Activated CD4-positive, CD25-positive, alpha-beta regulatory T cell treated with anti-CD3 and anti-CD28 coated beads, Interleukin-2, amount 50 U/mL, for 72 hours (primary cell): Measurements from ENCODE around the gene FAM131B.
"Not testable (repeated sequence)": the region's sequence is repeated elsewhere in the genome, so short reads cannot be mapped to it uniquely, and the experiment has no call there.

ENCODE experiments used
- DNase-seq: peaks from one replicate; pipeline ENCODE4 v3.0.0; 2021

The FAM131B gene

GRCh38 chr7:143394777-143395176, 32.3 kb upstream of the FAM131B start:
- no peak for DNase-seq

DNA sequence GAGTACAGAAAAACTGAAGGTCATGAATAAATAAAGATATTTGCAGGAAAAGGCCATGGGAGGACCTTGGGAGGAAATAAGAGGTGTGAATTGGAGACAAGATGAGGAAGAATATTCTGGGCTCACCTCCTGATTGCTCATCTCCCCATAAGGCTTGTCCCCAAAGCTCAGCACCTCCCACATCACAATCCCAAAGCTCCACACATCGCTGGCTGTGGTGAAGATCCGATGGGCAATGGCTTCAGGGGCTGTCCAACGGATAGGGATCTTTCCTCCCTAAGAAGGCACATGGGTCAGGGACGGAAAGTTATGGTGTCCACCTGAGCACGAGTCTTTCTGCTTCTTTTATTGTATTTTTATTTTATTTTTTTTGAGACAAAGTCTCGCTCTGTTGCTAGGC, 31.6 kb upstream of the FAM131B start:
- no peak for DNase-seq

DNA sequence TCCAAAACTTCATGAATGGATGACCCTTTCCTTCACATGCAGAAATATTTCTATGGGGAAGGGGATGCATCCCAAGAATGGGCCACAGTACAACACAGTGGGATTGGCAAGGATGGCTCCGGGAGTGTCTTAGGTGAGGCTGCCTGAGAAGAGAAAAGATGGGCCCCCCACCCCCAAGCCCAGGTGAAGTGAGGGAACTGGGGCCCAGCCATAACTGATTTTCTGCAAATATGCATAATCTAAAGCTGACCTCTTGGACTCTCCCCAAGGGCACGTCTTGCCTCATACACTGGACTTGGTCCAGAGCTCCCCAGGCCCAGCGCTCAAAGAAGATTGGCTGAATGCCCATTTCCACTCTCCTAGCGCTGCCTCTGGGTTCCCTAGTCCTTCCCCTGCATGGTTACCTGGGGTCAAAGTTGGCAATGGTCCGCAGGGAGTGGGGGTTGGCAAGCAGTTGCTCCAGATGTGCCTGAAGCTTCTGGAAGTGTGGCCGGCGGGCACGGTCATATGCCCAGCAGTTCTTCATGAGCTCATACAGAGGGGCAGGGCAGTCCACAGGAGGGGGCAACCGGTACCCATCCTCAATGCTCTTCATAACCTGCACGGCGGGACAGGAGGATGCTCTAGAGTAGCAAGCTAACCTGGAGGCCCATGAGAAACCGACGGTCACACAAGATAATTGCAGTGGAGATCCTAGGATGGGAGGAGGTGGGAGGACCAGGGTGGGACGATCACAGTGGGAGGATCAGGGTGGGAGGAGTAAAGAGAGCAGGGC, 30.9 kb upstream of the FAM131B start:
- no peak for DNase-seq

GRCh38 chr7:143392875-143393266, 30.4 kb upstream of the FAM131B start:
- DNase-seq: no peak

DNA sequence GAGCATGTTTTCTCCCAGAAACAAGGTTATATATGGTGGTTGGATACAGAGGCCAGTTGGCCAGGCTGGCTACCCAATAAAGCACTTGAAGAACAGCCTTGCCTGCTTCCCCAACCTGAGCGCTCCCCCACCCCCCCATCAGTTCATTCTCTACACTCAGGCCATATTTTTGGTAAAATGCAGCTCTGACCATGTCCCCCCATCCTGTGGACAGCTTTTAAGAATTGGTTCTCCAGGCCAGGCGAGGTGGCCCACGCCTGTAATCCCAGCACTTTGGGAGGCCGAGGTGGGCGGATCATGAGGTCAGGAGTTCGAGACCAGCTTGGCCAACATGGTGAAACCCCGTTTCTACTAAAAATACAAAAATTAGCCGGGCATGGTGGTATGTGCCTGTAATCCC, 29.9 kb upstream of the FAM131B start:
- DNase-seq: not testable (repeated sequence)

- DNase-seq: no peak
Observed at GRCh38 chr7:143391462-143392404, 29.2 kb upstream of the FAM131B start.

DNA sequence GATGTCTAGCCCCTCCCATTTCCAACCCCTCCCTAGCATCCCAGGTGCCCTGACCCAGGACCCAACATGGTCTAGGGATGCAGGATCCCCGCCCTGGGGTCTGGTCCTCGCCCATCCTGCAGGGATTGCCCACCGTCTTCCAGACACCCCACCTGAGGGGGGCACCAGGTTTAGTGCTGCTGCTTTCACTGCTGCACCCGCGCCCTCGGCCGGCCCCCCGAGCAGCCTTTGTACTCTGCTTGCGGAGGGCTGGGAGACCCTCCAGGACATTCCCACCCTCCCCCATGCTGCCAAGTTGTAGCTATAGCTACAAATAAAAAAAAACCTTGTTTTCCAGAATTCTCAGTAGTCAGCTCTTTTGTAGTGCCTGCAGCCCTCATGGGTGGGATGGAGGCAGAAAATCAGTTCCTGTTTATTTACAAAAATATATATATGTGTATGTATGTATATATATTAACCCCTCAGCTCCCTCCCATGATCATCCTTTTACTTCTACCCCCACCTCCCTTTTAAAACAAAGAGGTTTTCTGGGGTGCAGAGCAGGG, 28.3 kb upstream of the FAM131B start:
- no peak for DNase-seq

DNA sequence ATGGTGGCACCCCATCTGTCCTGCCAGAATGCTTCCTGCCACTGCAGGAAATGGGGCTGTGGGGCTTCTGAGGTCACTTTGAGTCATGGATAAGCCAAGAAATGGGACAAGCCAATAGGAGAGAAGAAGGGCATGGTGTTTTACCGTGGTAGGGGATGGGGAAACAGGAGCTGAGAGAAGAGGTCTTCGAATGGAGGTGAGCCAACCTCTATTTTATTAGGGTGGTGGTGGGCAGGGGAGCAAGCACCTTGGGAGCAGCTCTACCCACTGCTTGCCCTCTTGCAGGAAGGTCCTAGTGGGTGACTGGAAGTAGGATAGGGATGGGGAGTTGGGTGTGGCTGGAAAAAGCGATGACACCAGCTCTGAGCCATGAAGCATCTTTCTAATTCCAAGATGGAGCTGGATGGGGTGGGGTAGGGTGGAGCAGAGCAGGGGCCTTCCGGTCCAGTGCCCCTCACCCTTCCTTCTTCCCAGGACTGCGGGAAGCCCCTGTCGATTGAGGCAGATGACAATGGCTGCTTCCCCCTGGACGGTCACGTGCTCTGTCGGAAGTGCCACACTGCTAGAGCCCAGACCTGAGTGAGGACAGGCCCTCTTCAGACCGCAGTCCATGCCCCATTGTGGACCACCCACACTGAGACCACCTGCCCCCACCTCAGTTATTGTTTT, 27.7 kb upstream of the FAM131B start:
- no peak for DNase-seq

DNA sequence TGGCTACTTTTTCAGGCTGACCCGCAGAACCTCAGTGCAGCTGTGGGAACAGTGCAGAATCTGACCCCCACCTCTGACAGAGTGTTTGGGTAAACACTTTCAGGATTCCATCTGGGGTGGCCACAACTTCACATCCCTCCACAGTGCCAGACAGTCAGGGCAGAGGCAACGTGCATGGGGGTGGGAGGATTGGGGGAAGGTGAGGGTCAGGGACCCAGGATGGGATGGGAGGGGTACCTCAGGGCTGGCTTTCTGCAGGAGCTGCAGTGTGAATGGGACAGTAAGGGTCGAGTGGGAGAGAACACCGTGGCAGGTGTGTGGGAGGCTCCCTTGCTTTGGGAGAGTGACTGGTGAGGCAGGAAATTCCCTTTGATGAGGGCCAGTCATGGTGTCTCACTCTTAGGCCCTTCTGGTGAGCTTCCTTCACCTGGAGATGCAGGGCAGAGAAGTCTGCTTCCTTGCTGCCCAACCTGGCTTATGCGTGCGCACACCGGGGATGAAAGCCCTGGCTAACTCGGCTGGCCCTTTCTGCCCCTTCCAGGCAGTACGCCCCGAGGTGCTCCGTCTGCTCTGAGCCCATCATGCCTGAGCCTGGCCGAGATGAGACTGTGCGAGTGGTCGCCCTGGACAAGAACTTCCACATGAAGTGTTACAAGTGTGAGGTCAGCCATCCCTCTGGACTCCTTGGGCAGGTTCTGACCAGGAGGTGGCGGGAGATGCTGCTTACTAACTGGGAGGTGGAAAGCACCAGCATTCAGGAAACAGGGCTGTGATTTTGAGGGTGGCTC, 27.0 kb upstream of the FAM131B start:
- no peak for DNase-seq

GRCh38 chr7:143388491-143389101, 26.1 kb upstream of the FAM131B start:
- no peak for DNase-seq

GRCh38 chr7:143388051-143388450, 25.5 kb upstream of the FAM131B start:
- no peak for DNase-seq

DNA sequence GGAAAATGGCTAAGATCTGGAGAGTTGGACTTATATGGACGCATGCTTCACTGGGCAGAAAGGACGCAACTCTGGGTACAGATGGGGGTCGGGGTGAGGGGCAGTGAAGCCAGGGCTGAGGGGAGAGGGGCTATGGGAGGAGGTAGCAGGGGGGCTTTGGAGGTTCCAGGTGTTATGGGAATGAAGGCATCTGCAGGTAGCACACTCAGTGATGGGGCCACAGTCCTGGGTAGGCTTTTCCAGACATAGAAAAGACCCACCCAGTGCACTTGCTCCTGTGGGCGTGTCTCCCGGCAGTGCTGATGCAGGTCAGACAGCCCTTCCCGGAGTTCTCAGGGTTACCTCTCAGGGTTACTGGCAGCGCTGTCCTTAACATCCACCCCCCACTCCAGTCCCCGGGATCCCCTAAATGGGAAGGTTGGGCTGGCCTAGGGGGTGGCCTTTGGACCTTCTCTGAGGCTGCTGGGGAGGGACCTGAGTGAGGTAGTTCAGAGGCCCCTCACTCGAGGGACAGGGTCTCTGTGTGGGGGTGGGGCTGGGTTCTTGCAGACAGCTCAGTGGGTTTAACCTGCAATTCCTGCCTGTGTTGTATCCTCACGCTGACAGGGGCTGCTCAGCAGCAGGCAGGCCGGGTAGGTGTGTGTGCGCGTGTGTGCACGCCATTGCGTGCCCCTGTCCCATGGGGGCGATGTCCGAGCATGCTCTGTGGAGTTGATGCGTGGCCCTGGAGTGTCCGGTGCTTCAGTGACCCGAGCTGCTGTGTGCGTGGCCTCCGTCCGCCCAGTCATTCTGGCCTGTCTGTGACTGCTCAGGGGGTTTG, 24.9 kb upstream of the FAM131B start:
- no peak for DNase-seq

GRCh38 chr7:143385891-143386781, 23.6 kb upstream of the FAM131B start:
- DNase-seq: no peak

DNA sequence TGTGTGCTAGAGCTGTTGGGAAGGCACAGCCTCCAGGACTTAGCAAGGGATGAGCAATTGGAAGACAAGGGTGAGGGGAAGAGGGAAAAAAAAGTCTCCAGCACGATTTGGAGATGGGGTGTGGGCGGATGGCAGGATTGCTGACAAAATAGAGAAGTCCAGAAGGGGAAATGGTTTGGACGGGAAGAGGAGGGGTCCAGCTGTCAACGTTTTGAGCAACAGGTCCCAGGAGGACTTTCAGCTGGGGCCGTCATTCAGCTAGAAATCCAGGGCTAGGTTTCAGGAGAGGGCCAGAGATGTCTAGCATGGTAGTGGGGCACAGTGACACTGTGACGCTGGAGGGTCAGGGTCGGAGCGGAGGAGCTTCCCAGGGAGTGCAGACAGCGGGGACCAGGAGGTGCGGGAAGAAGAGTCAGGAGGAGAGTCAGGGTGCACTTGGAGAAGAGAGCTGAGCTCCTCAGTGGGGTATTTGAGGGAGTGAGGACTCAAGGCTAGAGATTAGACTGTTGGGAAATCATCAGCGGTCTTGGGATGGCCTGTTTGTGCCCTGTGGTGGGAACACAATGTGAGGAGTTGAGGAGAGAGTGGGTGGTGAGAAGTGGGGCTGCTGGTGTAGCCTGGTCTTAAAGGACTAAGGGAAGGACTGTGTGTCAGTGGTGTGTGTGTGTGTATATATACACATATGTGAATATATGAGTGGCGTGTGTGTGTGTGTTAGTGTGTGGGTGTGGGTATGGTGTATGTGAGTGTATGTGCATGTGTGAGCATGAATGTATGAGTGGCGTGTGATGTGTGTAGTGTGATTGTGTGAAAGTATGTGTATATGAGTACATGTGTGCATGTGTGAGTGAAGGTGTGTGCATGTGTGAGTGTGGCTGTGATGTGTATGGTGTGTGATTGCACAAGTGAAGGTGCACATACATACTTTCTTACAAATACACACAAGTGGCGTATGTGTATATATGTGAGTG, 22.4 kb upstream of the FAM131B start:
- no peak for DNase-seq

- no peak for DNase-seq
Observed at GRCh38 chr7:143384148-143384547, 21.6 kb upstream of the FAM131B start.

- no peak for DNase-seq
Observed at GRCh38 chr7:143383642-143383957, 21.1 kb upstream of the FAM131B start.

DNA sequence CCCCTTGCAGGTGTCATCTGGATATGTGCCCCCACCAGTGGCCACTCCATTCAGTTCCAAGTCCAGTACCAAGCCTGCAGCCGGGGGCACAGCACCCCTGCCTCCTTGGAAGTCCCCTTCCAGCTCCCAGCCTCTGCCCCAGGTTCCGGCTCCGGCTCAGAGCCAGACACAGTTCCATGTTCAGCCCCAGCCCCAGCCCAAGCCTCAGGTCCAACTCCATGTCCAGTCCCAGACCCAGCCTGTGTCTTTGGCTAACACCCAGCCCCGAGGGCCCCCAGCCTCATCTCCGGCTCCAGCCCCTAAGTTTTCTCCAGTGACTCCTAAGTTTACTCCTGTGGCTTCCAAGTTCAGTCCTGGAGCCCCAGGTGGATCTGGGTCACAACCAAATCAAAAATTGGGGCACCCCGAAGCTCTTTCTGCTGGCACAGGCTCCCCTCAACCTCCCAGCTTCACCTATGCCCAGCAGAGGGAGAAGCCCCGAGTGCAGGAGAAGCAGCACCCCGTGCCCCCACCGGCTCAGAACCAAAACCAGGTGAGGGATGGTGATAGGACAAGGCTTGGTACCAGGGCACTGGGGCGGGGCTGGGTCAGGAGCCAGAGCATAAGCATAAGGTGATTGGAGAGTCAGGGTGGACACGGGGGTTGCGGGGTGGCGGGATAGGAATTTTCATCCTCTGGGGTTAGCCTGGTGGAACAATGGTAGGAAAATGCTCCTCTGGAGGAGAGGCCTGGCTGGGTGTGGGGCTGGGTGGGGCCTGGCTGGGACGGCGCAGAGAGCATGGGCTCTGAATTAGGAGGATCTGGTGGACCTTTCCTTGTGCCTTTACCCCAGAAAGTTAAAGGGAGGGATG, 20.5 kb upstream of the FAM131B start:
- no peak for DNase-seq
